Stimulated activated CD8-positive, alpha-beta memory T cell treated with anti-CD3 and anti-CD28 coated beads, Interleukin-15, amount 100 ng/mL, for 4 hours (primary cell): ENCODE measurements around the gene CACNG8.
"Not testable (repeated sequence)": the region's sequence is repeated elsewhere in the genome, so short reads cannot be mapped to it uniquely, and the experiment has no call there.

ENCODE experiments used
- DNase-seq, 2 donors: peaks; one replicate each; pipeline ENCODE4 v3.0.0-alpha.2; 2020; ENCODE audit warnings: low read depth in 2 of 2

Gene CACNG8

DNA sequence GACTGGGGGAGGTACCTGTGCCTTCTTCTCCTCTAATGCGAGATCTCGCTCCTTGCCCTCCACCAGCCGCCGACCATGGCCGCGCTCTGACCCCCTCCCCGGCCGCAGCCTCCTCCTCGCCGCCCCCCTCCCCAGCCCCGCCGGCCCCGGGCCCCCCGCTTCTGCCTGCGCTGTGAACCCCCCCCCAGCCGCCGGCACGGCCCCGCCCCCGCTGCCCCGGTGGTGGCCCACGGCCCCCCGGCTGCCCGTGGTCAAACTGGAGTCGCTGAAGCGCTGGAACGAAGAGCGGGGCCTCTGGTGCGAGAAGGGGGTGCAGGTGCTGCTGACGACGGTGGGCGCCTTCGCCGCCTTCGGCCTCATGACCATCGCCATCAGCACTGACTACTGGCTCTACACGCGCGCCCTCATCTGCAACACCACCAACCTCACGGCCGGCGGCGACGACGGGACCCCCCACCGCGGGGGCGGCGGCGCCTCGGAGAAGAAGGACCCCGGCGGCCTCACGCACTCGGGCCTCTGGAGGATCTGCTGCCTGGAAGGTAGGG, at the start of gene CACNG8:
TSS of gene CACNG8 (plus strand) at position 51 of the 545 bp plus-strand sequence.
- DNase-seq, result no peak

DNA sequence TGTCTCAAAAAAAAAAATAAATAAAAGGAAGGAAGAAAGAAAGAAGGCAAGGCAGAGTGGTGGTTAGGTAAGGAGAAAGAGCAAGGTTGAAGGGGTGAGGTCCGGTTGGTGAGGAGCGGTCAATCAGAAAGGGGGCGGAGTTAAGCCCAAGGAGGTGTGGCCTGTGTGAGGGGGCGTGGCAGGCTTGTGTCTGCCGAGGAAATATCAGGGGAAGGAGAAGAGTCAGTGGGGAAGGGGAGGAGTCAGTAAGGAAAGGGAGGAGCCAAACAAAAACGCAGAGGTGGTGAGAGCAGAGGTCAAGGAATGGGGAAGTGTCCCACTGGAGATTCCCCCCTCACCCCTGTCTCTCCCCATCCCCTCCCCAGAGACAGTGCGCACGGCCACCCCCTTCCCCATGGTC, 47.7 kb upstream of the CACNG8 start:
- no peak for DNase-seq

DNA sequence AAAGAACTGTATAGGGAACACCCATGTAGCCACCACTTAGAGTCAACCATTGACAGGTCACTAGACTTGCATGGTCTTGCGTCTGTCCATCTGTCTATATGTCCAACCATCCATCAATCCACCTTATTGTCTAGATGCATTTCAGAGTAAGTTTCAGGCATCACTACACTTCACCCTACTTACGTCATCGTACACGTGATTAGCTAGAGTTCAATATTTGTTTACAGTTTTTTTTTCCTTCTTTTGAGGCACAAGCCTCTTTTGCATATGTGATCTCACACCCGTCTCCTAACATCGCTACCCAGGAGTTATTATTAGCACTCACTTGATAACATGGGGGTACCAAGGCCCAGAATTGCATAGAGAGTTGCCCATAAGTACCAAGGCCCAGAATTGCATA, 46.7 kb upstream of the CACNG8 start:
- DNase-seq, result no peak

DNA sequence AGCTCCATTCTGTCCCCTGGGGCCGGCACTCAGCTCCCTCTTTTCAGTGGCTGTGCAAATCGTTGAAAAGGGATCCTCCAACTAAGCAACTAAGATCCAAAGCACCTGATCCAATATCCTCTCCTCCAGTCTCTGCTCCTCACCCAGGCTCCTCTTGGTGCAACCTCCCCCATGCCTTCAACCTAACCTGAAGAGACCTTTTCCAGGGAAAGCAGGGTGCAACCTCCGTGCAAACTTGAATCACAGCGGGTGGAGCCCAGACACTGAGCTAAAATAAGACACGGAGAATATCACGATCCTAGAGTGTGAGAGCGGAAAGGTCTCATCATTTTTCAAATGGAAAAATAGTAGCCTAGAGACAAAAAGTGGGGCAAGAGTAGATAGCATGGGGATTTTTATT, 45.4 kb upstream of the CACNG8 start:
- DNase-seq, result no peak

DNA sequence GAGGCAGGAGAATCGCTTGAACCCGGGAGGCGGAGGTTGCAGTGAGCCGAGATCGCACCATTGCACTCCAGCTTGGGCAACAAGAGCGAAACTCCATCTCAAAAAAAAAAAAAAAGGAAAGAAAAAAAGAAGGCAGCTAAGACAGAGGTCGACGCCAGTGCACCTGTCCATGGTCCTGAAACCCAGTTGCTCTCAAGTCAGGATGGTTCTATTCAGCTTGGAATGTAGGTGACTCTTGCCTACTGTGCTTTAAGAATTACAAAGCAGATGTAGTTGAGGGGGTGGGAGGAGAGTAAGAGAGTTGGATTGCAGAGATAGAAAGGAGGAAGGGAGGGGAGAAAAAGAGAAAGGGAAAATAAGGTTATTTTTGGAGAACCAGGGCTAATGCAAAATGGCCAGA, 35.0 kb upstream of the CACNG8 start:
- DNase-seq, result no peak

DNA sequence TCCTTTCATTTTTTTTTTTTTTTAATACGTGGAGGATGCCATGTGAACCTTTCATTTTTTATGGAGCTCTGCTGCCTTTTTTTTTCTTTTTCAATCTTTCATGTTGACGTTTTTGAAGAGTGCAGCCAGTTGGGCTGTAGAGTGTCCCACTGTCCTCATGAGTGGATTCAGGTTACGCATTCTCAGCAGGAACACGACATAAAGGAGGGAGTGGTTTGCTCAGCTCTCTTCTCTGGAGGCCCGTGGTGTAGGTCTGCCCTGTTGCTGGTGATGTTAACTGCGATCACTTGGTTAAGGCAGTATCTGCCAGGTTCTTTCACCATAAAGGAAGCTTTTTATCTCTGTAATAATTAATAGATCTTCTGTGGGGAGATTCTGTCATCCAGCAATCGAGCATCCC, 26.7 kb upstream of the CACNG8 start:
- no peak for DNase-seq

DNA sequence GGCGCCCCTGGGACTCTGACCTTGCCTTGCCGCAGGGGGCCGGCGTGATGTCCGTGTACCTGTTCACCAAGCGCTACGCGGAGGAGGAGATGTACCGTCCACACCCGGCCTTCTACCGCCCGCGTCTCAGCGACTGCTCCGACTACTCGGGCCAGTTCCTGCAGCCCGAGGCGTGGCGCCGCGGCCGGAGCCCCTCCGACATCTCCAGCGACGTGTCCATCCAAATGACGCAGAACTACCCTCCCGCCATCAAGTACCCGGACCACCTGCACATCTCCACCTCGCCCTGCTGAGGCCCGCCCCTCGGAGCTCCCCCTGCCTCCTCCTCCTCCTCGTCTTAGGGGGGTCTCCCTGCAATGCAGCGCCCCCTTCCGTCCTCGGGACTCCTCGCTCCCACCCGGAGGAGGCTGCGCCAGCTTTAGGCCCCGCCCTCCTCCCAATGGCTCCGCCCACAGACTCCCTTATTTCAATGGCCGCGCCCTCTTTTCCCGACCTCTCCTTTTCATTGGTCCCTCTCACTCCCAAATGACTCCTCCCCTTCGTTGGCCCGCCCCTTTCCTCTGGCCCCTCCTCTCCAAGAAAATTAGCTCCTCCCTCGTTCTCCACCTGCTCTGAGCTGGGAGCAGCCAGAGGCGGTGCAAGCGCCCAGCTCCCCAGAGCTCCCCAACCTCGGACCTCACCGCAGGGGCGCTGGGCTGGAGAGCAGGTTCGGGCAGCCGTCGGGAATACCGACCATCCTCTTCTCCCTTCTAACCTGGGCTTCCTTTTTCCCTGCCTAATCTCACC, 20.5 kb upstream of the CACNG8 start:
- DNase-seq, result no peak

DNA sequence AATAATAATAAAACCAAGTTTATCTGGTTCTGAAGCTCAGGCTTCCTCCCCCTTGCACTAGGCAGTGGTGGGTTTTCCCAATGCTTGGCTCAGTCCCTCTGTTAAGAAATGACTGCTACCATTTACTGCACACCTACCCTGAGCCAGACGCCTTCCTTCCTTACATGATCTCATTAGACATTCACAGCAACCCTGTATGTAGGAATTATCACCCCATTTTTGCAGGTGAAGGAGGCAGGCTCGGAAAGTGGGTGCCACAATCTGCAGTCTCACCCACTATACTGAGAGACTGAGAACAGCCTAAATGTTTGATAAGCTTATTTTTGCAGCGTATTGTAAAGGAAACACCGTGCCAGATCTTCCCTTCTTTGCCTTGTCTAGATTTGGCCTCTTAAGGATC, 18.3 kb upstream of the CACNG8 start:
- DNase-seq, result no peak

DNA sequence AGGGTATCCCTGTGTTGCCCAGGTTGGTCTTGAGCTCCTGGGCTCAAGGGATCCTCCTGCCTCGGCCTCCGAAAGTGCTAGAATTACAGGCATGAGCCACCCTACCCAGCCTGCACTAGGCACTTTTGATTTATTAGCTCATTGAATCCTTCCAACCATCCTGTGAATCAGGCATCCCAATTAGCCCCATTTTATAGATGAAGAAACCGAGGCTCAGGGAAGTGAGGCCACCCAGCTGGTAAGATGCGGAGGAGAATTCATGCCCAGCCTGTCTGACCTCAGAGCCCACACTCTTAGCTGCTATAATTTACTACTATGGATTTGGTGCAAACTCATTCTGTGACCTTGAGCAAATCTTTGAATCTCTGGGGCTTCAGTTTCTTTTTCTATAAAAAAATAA, 17.8 kb upstream of the CACNG8 start:
- DNase-seq, result no peak

DNA sequence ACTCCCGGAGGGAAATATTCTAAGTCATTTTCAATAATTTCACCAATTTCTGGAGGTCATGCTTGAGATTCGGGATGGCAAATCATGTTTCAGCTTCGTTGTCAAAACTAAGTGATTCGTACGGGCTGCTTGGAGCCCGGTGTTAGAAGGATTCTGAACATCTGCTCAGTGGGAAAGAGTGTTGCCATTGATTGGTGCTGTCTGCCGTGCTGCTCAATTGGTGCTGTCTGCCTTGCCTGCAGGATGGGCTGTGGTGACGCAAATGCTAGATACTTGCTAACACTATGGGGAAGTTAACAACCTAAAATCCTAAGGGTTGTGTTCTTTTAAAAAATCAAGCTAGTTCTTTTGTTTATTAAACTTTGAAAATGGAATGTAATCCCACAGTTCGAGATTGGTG, 17.3 kb upstream of the CACNG8 start:
- no peak for DNase-seq

DNA sequence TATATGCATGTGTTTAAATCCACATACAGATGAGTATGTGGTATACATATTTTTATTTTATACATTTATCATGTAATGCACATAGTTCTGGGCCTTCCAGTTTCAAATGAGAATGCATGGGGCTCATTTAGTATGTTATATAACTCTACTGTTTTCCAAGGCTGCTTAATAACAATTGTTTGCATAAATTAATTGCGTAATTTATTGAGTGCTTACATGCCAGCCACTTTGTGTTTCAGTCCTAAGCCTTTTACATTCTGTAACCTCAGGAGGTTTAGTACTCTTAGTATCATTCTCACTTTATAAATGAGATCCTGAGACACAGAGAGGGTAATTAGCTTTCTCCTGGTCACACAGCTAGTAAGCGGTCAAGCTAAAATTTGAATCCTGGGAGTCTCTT, 16.7 kb upstream of the CACNG8 start:
- DNase-seq, result no peak

DNA sequence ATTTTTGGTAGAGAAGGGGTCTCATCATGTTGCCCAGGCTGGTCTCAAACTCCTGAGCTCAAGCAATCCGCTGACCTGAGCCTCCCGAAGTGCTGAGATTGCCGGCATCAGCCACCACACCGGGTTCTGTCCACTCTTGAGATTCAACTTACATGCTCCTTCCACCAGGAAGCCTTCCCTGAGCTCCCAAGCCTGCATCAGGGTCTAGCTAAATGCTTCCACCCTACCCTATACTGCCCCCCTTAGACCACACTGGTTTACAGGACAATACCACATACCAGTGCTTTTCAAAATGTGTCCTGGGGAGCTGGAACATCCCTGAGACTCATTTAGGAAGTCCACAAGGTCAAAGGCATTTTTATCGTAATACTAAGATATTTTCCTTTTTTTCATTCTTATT, 15.1 kb upstream of the CACNG8 start:
- no peak for DNase-seq

DNA sequence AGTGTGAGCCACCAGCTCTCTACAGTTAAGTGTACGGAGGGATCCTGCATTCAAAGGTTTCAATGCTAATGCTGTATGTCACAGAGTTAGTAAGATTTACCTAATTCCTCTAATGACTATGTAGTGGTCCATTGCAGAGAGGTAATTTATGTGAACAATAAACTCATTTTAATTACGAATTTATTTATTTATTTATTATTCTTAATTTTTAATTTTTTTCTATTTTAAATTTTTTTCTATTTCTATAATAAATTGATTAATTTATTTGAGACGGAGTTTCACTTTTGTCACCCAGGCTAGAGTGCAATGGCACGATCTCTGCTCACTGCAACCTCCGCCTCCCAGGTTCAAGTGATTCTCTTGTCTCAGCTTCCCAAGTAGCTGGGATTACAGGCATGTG, 14.1 kb upstream of the CACNG8 start:
- not testable (repeated sequence) for DNase-seq

DNA sequence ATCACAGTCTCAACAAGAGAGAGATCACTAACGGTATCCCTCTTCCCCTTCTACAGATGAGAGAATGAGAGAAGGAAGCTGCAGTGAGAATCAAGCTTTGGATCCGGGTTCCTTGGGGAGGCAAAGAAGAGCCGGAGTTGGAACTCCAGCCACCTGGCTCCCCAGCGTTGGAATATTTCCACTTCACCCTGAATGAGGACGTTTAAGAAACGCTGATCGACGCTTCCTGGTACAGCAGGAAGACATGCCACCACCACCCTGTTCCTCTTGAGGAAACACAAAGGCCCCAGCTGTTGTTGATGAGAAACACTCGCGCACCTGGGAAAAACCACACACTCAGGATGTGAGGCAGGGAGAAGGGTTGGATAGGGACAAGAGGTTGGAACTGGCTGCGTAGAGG, 11.3 kb upstream of the CACNG8 start:
- DNase-seq, result no peak

DNA sequence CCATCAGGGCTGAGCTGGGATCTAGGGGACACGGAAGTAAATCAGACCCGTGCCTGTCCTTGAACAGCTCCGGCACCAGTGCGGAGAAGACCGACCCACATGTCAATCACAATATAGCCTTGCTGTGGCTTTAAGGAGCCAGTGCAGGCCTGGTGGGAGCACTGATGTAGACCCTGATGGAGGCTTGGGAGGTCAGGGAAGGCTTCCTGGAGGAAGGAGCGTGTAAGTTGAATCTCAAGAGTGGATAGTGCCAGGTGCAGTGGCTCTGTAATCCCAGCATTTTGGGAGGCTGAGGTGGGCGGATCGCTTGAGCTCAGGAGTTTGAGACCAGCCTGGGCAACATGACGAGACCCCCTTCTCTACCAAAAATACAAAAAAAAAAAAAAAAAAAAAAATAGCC, 10.8 kb upstream of the CACNG8 start:
- no peak for DNase-seq

DNA sequence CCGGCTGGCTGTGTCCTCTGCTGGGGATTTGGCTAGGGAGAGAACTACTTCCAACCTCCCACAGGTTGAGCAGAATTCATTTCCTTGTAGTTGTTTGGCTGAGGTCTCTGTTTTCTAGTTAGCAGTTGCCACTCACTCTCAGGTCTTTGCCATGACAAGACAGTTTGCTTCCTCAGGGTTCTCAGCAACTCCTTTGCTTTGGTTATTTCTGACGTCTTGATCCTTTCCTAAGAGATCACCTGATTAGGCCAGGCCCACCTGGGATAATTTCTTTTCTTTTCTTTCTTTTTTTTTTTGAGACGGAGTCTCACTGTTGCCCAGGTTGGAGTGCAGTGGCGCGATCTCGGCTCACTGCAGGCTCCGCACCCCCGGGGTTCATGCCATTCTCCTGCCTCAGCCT, 9.4 kb upstream of the CACNG8 start:
- DNase-seq, result no peak

DNA sequence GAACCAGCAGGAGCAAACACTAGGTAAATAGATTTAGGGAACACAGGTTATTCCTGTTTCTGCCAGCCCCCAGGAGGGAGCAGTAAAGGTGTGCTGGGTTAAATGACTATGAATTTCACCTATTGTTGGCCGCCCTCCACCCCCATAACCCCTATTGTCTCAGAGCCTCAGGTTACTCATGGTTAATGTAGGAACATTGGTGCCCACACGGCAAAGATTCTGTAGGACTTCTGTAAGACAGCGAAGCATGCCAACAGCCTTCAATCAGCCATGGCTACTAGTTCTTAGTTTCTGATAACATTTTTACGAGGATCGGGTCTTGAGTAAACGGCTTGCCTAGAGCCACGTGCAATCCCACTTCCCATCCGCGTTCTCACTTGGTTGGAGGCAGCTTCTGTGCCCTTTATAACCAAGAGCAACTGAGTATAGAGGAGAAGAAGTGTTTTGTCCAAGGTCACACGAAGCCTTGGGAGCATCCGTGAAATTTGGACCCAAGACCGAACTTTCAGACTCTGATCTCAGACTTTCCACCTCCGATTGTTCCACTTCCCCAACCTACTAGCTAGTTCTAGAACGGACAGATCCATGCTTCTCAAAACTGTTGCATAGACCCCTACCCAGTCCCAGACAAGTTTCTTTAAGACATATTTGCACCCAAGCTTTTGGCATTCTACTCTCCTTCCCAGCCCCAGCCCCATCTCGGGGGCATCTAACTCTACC, 5.1 kb upstream of the CACNG8 start:
- no peak for DNase-seq

DNA sequence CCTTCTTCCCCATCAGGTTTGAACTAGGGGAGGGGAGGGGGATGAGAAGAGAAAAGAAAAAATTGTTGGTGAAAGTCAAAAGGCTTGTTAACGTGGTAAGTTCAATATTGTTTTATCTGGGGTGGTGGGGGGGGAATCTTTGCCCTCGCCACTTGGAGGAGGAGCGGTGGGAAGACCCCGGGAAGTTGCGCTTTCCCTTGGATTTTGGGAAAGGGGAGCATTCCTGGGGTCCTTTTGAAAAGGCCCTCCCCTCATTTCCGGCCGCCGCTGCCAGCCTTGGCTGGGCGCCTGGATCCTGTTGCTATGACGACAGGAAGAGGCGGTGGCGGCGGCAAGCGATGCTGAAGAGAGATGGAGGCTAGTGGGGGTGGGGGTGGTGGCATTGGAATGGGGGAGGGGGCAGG, 4.6 kb upstream of the CACNG8 start:
- no peak for DNase-seq

DNA sequence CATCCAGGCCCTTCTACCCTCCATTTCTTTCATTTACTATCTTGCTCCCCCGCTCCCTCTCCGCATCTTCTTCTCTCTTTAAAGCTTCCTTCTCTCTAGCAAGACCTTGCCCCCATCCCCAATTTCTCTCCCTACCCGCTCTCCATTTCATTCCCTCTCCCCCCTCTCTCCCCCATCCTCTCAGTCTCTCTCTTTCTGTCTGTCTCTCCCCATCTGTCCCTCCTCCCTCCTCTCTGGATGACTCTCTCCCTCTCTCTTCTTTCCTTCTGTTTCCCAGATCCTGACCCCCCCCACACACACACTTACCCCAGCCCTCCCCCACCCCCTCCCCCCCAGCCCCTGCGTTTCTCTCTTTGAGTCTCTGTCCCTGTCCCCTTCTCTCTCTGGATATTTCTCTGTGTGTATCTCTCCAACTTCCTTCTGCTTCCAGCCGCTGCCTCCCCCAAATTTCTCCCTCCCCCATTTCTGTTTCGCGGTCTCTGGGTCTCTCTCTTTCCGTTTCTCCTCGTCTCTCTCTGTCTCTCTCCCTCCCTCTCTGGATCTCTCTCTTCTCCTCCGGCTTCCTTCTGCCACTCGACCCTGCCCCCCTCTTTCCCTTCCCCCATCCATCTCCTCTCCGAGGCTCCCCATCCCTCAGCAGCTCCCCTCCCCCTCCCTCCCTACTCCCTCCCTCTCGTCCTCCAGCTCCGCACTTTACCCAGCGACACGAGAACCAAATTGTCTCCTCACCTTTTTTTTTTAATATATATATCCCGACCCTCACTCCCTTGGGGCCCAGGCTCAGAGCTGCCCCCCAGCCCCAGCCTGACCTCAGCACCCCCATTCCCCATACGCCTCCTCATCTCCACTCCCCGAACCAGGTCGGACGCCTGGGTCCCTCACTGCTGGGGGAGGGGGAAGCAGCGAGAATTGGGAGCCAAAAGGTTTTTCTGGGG, 3.6 kb upstream of the CACNG8 start:
- DNase-seq, result no peak

DNA sequence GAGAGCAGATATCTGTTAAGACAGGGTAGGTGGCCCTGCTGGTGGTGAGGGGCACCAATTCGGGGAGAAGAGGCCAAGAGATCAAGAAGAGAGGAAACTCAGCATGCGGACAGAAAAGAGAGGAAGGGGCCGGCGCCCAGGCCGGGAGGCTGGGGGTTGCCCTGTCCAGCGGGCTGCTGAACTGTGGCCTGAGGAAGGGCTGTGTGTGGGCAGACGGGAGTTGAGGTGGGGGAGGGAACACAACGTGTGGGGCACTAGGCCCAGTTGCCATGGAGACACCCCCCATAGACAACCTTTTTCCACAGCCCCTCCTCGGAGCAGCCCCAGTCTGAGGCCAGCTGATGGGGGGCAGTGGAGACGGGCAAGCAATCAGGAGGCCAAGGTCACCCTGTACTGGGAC, 2.5 kb upstream of the CACNG8 start:
- DNase-seq, result no peak

DNA sequence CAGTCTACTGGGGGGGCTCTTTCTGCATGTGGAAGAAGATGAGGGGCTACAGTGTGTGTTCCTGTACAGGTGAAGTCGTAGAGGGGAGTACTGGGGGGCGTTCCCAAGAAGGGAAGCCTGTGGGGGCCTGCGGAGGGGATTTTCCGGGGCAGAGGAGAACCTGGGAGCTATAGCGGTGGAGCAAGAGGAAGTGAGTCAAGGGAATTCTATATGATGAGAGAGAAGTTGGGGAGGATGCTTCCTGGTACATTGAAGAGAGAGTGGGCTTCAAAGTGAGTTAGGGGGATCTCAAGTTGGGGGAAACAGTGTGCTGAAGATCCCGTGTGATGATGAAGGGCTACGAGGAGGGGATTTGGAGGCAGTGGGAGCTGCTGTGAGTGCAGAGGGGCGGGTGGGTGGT, 1.9 kb upstream of the CACNG8 start:
- no peak for DNase-seq
